PC-9 (cell line): ENCODE measurements around the gene ELMOD1. TPM values are rescaled to one million over a fixed set of nuclear protein-coding genes. Genes with fewer than 3 reads are reported as not detected.

Experiments
- BruUV-seq: library from RNA; stranded (reverse); fragments of 400-500 nt; replicated peaks from 2 replicates; lab custom pipeline; 2021; lab: Mats Ljungman, UMichigan
- CTCF ChIA-PET: fragments of 300-600 bp; sonication (Branson Sonifier 250); formaldehyde crosslinking; loops from one replicate; lab custom pipeline; 2022; ENCODE audit warnings: antibody characterized with exemption; lab: Charles Lee
- POLR2A ChIA-PET: fragments of 300-600 bp; sonication (Branson Sonifier 250); formaldehyde crosslinking; loops from one replicate; lab custom pipeline; 2022; ENCODE audit warnings: antibody characterized with exemption; ENCODE audit not compliant: unreplicated experiment; lab: Charles Lee
- DNase-seq, 2 experiments: peaks; one replicate each; pipeline versions ENCODE4 v3.0.0 to v3.0.0-alpha.2; 2015 to 2022; ENCODE audit warnings: mixed read lengths in 1 of 2
- H2AFZ ChIP-seq: fragments of 200-600 bp; sonication (generic); 2 replicates; pipeline ENCODE4 v1.8.1; 2017; ENCODE audit warnings: antibody characterized with exemption
- H3F3A ChIP-seq: fragments of 200-600 bp; sonication (generic); 2 replicates; pipeline ENCODE4 v1.8.1; 2017; ENCODE audit warnings: antibody characterized with exemption, mild to moderate bottlenecking, low read depth; ENCODE audit not compliant: insufficient read depth
- H3K27ac ChIP-seq: fragments of 200-600 bp; sonication (generic); 2 replicates; pipeline ENCODE4 v1.6.1; 2016; ENCODE audit warnings: mixed run types
- H3K27me3 ChIP-seq: fragments of 200-600 bp; sonication (generic); 2 replicates; pipeline ENCODE4 v1.6.1; 2016; ENCODE audit warnings: low read depth, mixed run types; ENCODE audit not compliant: insufficient read depth
- H3K36me3 ChIP-seq: fragments of 200-600 bp; sonication (generic); 2 replicates; pipeline ENCODE4 v1.6.1; 2016; ENCODE audit warnings: low read depth, mixed run types
- H3K4me1 ChIP-seq: fragments of 200-600 bp; sonication (generic); replicated peaks from 2 replicates; pipeline ENCODE4 v1.6.1; 2016; ENCODE audit warnings: mixed run types; ENCODE audit not compliant: insufficient read depth
- H3K4me2 ChIP-seq: fragments of 200-600 bp; sonication (generic); 2 replicates; pipeline ENCODE4 v1.6.1; 2017; ENCODE audit warnings: mixed run types
- H3K4me3 ChIP-seq: fragments of 200-600 bp; sonication (generic); 2 replicates; pipeline ENCODE4 v1.6.1; 2016; ENCODE audit warnings: mixed run types
- H3K79me2 ChIP-seq: fragments of 200-600 bp; sonication (generic); 2 replicates; pipeline ENCODE4 v1.6.1; 2017; ENCODE audit warnings: low read depth, mixed run types
- H3K9me2 ChIP-seq: fragments of 200-600 bp; sonication (generic); 2 replicates; pipeline ENCODE4 v1.8.1; 2017; ENCODE audit warnings: mild to moderate bottlenecking; ENCODE audit not compliant: insufficient read depth
- H3K9me3 ChIP-seq: fragments of 200-600 bp; sonication (generic); 2 replicates; pipeline ENCODE4 v1.8.1; 2016; ENCODE audit warnings: low read depth; ENCODE audit not compliant: insufficient read depth
- H4K20me1 ChIP-seq: fragments of 200-600 bp; sonication (generic); 2 replicates; pipeline ENCODE4 v1.8.1; 2017; ENCODE audit not compliant: insufficient read depth
- CTCF ChIP-seq: fragments of 200-600 bp; sonication (generic); conservative IDR thresholded peaks from 2 replicates; pipeline ENCODE4 v1.6.1; 2017; ENCODE audit warnings: mixed run types, antibody characterized with exemption, mild to moderate bottlenecking, moderate library complexity
- EZH2 ChIP-seq: fragments of 200-600 bp; sonication (generic); IDR thresholded peaks from 2 replicates; pipeline ENCODE4 v1.8.0; 2017; ENCODE audit warnings: antibody characterized with exemption, low read depth
- intact Hi-C: fragments of 100-400 bp; cut with micrococcal nuclease; formaldehyde crosslinking; loops from one replicate; pipeline ENCODE4 v1.10.0; 2022; ENCODE audit not compliant: unreplicated experiment
- total RNA-seq: library from RNA; stranded (reverse); gene quantifications from 2 replicates; pipeline ENCODE4 v1.2.3, GENCODE V29; 2021

Gene ELMOD1
- total RNA-seq, 1 experiment from 2014 or later: not detected

DNA sequence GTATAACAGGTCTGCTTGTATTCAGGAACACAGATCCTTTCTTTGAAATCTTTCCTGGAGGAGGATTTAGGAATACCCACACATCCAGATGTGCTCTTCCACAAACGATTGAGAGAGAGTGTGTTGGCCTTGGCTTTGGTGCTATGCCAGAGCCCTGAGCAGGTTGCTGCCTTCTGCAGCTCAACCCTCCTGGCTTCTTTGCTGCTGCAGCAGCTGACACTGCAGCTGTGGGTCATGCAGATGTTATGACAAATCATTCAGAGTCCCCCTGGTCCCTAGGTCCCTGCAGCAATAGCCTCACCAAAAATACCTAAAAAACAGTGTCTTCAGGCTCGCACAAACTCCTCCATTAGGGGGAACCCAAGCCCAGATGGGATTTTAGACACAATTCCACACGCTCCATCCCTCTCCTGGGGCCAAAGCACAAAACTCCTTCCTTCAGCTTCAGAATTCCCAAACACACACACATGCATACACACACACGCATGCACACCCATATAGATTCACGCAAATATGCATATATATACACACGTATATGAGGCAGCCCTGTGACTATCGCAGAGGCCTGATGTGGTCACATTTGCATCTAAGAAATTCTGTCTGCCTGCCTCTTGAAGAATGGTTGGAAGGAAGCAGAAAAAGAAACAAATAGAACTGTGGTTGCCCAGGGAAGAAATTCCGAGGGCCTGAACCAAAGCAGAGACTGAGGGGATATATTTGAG lies 85.5 kb downstream of the ELMOD1 start:
- POLR2A ChIA-PET: no interaction called here

DNA sequence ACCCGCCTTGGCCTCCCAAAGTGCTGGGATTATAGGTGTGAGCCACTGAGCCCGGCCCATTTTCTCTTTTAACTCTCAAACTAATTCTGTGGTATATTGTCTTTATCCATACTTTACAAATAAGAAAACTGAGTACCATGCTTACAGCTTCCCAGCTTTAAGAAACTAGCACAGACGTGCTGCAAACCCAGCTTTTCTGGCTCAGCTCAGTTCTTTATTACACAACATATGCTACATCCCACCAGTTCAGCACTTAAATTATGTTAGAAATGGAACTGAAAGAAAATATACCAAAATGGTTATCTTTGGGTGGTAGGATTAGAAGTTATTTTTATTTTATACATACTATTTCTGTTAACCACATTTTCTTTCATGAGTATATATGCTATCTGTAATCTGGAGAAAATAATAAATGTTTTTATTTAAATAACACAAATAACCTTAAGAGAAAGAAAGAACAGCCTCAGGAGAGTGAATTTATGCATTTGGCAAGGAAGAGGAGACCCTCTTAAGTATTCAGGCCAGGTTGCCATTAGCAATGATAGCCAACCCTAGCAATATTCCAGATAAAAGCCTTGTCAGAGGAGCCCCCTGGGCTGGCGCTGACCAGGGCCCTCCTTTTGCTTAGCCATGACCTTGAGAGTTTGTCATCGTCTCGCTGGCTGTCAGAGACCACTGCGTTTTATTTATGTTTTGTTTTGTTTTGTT lies 87.1 kb downstream of the ELMOD1 start:
- no peaks in the 10 kb centered on the region for H3K79me2 ChIP-seq
- no peaks in the 10 kb centered on the region for H3K9me2 ChIP-seq
- no peak overlapping the region for H3K4me2 ChIP-seq
- peaks cover 4% of the 10 kb centered on the region; the same call in 1 of the 2 replicates for H3K9me3 ChIP-seq
- POLR2A ChIA-PET: no interaction called here
- H2AFZ ChIP-seq: no peak overlapping the region
- no peaks in the 10 kb centered on the region for H3F3A ChIP-seq
- no peaks in the 10 kb centered on the region for H3K4me1 ChIP-seq
- intact Hi-C loops: no loop called here
- DNase-seq: no peak
- H3K27me3 ChIP-seq: no peaks in the 10 kb centered on the region
- H3K4me3 ChIP-seq: no peak overlapping the region
- H3K27ac ChIP-seq: no peak overlapping the region
- H4K20me1 ChIP-seq: no peaks in the 10 kb centered on the region
- CTCF ChIA-PET: no interaction called here
- no peaks in the 10 kb centered on the region for H3K36me3 ChIP-seq
- TF ChIP-seq EZH2 (no peak), CTCF (no peak)
- no TSS peak for BruUV-seq

More for the DNA sequence above, 85.5 kb downstream of the ELMOD1 start:
- H3K79me2 ChIP-seq: no peaks in the 10 kb centered on the region
- H3K4me3 ChIP-seq: no peak overlapping the region
- H3K9me3 ChIP-seq: peaks cover under 1% of the 10 kb centered on the region; the same call in 1 of the 2 replicates
- intact Hi-C loops: no loop called here
- BruUV-seq: no TSS peak
- H3K27me3 ChIP-seq: no peaks in the 10 kb centered on the region
- no peaks in the 10 kb centered on the region for H3K4me1 ChIP-seq
- TF ChIP-seq CTCF (no peak), EZH2 (no peak)
- H3K4me2 ChIP-seq: no peak overlapping the region
- H3K9me2 ChIP-seq: no peaks in the 10 kb centered on the region
- no peaks in the 10 kb centered on the region for H3K36me3 ChIP-seq
- H4K20me1 ChIP-seq: no peaks in the 10 kb centered on the region
- no peak overlapping the region for H2AFZ ChIP-seq
- no peak overlapping the region for H3K27ac ChIP-seq
- CTCF ChIA-PET: no interaction called here
- no peaks in the 10 kb centered on the region for H3F3A ChIP-seq
- no peak for DNase-seq

DNA sequence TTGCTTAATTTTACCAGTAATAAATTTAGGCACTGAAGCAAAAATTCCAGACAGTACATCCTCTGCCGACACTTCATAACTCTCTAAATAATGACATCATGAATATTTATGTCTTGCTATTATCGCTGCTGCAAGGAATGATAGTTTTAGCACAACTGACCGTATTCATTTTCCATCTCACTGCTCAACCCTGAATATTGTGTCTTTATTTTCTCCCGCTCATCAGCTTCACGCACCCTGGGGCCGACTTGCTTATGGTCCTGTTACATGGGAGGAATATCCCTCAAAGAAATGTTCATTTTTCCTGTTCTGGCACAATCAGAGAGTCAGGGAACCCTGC lies 87.7 kb downstream of the ELMOD1 start:
- no peak overlapping the region for H3K4me2 ChIP-seq
- H3K4me1 ChIP-seq: no peaks in the 10 kb centered on the region
- H2AFZ ChIP-seq: no peak overlapping the region
- ChIA-PET CTCF (no interaction called here), POLR2A (no interaction called here)
- no peaks in the 10 kb centered on the region for H3F3A ChIP-seq
- BruUV-seq: no TSS peak
- no peak overlapping the region for H3K27ac ChIP-seq
- intact Hi-C loops: no loop called here
- H3K9me2 ChIP-seq: no peaks in the 10 kb centered on the region
- H3K4me3 ChIP-seq: no peak overlapping the region
- no peak for TF ChIP-seq CTCF
- no peak for TF ChIP-seq EZH2
- no peaks in the 10 kb centered on the region for H3K79me2 ChIP-seq
- H3K36me3 ChIP-seq: no peaks in the 10 kb centered on the region
- H4K20me1 ChIP-seq: no peaks in the 10 kb centered on the region
- DNase-seq: no peak
- no peaks in the 10 kb centered on the region for H3K27me3 ChIP-seq
- peaks cover 4% of the 10 kb centered on the region; the same call in 1 of the 2 replicates for H3K9me3 ChIP-seq
